Panc1 (cell line): Measurements from ENCODE around the gene NHS.

ENCODE experiments used
- POLR2AphosphoS5 ChIP-seq: IDR thresholded peaks from 2 replicates; pipeline ENCODE4 v1.6.1; 2012; ENCODE audit warnings: mild to moderate bottlenecking, low read depth, low read length, moderate library complexity
- TCF7L2 ChIP-seq: IDR thresholded peaks from 2 replicates; pipeline ENCODE4 v1.6.1; 2011; ENCODE audit warnings: mild to moderate bottlenecking, low read depth, low read length, inconsistent platforms
- TF ChIP-seq, protein P1 (sequence below): fragments of 450-650 bp; IDR thresholded peaks from 2 replicates; pipeline ENCODE4 v1.5.1; 2017; ENCODE audit warnings: mild to moderate bottlenecking
- TF ChIP-seq, protein P2 (sequence below), 2 experiments: IDR thresholded peaks; 2 replicates each; pipeline ENCODE4 v1.6.1; 2011 to 2012; ENCODE audit warnings: low read depth in 2 of 2, control low read depth in 1 of 2, low read length in 1 of 2, mild to moderate bottlenecking in 1 of 2, moderate library complexity in 1 of 2; ENCODE audit not compliant: insufficient read depth in 1 of 2

DNA sequence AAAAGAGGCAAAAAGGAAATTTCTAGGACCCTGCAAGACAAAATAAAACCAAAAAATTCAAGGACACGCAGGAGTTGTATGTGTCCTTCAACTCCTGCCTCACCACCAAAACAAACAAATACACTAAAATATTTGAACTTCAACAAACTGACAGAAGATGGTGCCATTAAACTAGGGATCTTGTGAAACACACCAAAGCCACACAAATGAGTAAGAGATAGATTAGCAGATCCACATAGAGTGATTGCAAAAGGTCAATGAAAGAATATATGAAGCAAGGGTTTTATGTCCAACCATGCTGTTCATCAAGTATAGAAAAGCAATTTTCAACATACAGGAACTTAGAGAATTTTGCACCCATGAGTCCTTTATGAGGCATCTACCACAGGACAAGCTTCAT, 322.2 kb downstream of the NHS start:
- no peak for TF ChIP-seq POLR2AphosphoS5
- TF ChIP-seq, protein P1, sequence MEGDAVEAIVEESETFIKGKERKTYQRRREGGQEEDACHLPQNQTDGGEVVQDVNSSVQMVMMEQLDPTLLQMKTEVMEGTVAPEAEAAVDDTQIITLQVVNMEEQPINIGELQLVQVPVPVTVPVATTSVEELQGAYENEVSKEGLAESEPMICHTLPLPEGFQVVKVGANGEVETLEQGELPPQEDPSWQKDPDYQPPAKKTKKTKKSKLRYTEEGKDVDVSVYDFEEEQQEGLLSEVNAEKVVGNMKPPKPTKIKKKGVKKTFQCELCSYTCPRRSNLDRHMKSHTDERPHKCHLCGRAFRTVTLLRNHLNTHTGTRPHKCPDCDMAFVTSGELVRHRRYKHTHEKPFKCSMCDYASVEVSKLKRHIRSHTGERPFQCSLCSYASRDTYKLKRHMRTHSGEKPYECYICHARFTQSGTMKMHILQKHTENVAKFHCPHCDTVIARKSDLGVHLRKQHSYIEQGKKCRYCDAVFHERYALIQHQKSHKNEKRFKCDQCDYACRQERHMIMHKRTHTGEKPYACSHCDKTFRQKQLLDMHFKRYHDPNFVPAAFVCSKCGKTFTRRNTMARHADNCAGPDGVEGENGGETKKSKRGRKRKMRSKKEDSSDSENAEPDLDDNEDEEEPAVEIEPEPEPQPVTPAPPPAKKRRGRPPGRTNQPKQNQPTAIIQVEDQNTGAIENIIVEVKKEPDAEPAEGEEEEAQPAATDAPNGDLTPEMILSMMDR: no peak
- TF ChIP-seq TCF7L2: no peak
- TF ChIP-seq, protein P2, sequence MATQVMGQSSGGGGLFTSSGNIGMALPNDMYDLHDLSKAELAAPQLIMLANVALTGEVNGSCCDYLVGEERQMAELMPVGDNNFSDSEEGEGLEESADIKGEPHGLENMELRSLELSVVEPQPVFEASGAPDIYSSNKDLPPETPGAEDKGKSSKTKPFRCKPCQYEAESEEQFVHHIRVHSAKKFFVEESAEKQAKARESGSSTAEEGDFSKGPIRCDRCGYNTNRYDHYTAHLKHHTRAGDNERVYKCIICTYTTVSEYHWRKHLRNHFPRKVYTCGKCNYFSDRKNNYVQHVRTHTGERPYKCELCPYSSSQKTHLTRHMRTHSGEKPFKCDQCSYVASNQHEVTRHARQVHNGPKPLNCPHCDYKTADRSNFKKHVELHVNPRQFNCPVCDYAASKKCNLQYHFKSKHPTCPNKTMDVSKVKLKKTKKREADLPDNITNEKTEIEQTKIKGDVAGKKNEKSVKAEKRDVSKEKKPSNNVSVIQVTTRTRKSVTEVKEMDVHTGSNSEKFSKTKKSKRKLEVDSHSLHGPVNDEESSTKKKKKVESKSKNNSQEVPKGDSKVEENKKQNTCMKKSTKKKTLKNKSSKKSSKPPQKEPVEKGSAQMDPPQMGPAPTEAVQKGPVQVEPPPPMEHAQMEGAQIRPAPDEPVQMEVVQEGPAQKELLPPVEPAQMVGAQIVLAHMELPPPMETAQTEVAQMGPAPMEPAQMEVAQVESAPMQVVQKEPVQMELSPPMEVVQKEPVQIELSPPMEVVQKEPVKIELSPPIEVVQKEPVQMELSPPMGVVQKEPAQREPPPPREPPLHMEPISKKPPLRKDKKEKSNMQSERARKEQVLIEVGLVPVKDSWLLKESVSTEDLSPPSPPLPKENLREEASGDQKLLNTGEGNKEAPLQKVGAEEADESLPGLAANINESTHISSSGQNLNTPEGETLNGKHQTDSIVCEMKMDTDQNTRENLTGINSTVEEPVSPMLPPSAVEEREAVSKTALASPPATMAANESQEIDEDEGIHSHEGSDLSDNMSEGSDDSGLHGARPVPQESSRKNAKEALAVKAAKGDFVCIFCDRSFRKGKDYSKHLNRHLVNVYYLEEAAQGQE (IDR thresholded peaks at IDR 0.05; ENCODE audit: insufficient read depth in 1 of 2, low read depth in 2 of 2, low read length in 1 of 2): no peak
